Gastrocnemius medialis (tissue), 4 donors: Measurements from ENCODE around the gene GRAMD2B. TPM values are rescaled to one million over a fixed set of nuclear protein-coding genes. Genes with fewer than 3 reads are reported as not detected.

Experiments
- ATAC-seq, 2 donors: fragments of 150-250 bp; one replicate each; pipeline ENCODE4 v1.9.1; 2016
- DNase-seq, 2 donors: peaks; one replicate each; pipeline ENCODE4 v3.0.0-alpha.2; 2019
- H3K27ac ChIP-seq, 4 donors: fragments of 200-600 bp; sonication (generic); 1 replicate in 1 of 4; 2 replicates in 3 of 4; pipeline ENCODE4 v1.5.1; 2016 to 2018; ENCODE audit warnings: mild to moderate bottlenecking in 2 of 4, moderate library complexity in 1 of 4
- H3K27me3 ChIP-seq, 3 donors: fragments of 200-600 bp; sonication (generic) in 2 of 3; 1 replicate in 1 of 3; 2 replicates in 2 of 3; pipeline versions ENCODE4 v1.5.1 to v1.6.0; 2016 to 2019; ENCODE audit warnings: mild to moderate bottlenecking in 1 of 3, moderate library complexity in 1 of 3
- H3K36me3 ChIP-seq, 2 donors: fragments of 200-600 bp; sonication (generic) in 1 of 2; one replicate each; pipeline ENCODE4 v1.5.1; 2017 to 2018
- H3K4me1 ChIP-seq, 2 donors: fragments of 200-600 bp; sonication (generic) in 1 of 2; one replicate each; pipeline ENCODE4 v1.5.1; 2016 to 2017; ENCODE audit warnings: mild to moderate bottlenecking in 2 of 2
- H3K4me3 ChIP-seq, 4 donors: fragments of 200-600 bp; sonication (generic) in 3 of 4; 1 replicate in 1 of 4; 2 replicates in 3 of 4; pipeline ENCODE4 v1.5.1; 2016 to 2019; ENCODE audit warnings: mild to moderate bottlenecking in 2 of 4
- H3K9me3 ChIP-seq, 3 donors: fragments of 200-600 bp; sonication (generic) in 2 of 3; 1 replicate in 1 of 3; 2 replicates in 2 of 3; pipeline ENCODE4 v1.5.1; 2016 to 2019
- CTCF ChIP-seq, 5 experiments: fragments of 450-650 bp in 3 of 5; fragments of 200-600 bp in 2 of 5; sonication (generic) in 2 of 5; IDR thresholded peaks in 4 of 5; conservative IDR thresholded peaks in 1 of 5; 1 replicate in 4 of 5; 2 replicates in 1 of 5; pipeline ENCODE4 v1.5.1; 2016 to 2019; ENCODE audit warnings: antibody characterized with exemption in 5 of 5, mild to moderate bottlenecking in 3 of 5, moderate library complexity in 3 of 5
- POLR2A ChIP-seq, 2 donors: fragments of 450-650 bp; IDR thresholded peaks; one replicate each; pipeline ENCODE4 v1.6.1; 2017; ENCODE audit warnings: antibody characterized with exemption in 2 of 2, mild to moderate bottlenecking in 2 of 2, moderate library complexity in 2 of 2
- in situ Hi-C, 4 donors: fragments of 200-750 bp; cut with MboI; loops; one replicate each; pipeline versions ENCODE4 v1.15.0 to v1.8.0; 2017; ENCODE audit warnings: low sequenced_read_pairs in 4 of 4
- intact Hi-C: fragments of 100-400 bp; cut with DNase I; formaldehyde crosslinking; loops from one replicate; pipeline ENCODE4 v1.15.1; 2023; ENCODE audit warnings: low total_unique reads
- total RNA-seq, 4 donors: library from RNA; depleted of rRNA; stranded (reverse); fragments of >200 nt; gene quantifications; one replicate each; pipeline versions ENCODE4 v1.1.0 to v1.2.3, GENCODE V29; 2016

GRAMD2B gene
- total RNA-seq, 4 donors from 2014 or later, result 4.6 to 10.4 (median 8.9) TPM

DNA sequence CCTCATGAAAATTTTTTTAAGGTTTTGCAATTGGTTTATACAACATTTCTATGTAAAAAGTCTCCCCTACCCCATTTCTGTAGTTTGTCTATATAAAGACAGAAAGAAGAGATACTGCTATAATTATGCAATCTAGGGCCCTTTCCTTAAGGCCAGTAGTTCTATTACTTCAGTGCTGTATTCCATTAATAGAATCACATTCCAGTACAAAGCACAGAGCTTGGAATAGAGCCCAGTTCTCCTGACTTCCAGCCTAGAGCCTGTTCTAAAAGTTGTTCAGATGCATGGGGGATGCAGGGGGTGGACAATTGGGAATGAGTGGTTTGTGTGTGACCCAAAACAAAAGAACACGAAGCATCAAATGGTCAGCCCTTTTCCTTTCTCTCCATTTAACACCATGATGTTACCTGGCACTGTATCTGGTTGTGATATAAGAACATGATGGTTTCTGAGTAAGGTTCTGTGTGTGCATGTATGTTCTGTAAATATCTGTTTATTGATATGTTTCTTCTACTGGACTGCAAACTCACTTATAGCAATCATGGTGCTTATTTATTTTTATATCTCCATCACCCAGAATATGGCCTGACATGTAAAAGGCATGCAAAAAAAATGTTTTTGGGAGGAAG is 8.2 kb upstream of the GRAMD2B start:
- no peaks in the 10 kb centered on the region for H3K27me3 ChIP-seq
- H3K4me1 ChIP-seq, result peaks cover 15 to 35% of the 10 kb centered on the region in 2 donors
- TF ChIP-seq POLR2A (IDR thresholded peaks at IDR 0.05) (no peak), CTCF (IDR thresholded peaks at IDR 0.05 in 4 of 5, conservative IDR thresholded peaks at IDR 0.05 in 1 of 5) (no peak)
- no peaks in the 10 kb centered on the region for H3K9me3 ChIP-seq
- in situ Hi-C loops, result no loop called here
- intact Hi-C loops, result loop anchor here (10.0 kb wide), 1 partner anchor 50 kb away; no protein-coding TSS in a partner anchor
- no peak overlapping the region for H3K4me3 ChIP-seq
- DNase-seq, result peak; percentile 33 to 35
- ATAC-seq, result peak; percentile 100
- peak overlapping the region; percentile 16 to 73 (median 64) for H3K27ac ChIP-seq
- H3K36me3 ChIP-seq, result no peaks in the 10 kb centered on the region

DNA sequence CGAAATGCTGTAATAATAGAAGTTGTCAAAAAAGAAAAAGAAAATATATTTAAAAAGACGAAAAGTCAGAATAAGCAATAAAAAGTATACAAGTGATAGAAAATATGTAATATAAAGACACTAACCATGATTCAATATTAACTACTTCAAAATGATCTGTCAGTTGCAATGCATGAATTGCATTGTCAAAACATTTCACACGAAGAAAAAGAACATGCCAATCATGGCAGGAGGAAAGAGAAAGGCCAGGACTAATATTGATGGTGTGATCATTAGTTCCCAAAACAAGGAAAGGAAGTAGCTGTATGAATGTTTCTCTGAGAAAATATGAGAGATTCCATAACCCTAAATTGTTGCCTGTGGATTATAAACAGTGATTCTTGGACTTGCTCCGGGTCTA is 7.4 kb upstream of the GRAMD2B start:
- Histone ChIP-seq H3K27ac (peak overlapping the region in 3 of 4 donors; percentile 60 to 73 (median 68)), H3K27me3 (no peaks in the 10 kb centered on the region), H3K4me1 (peaks cover 15 to 35% of the 10 kb centered on the region in 2 donors), H3K4me3 (no peak overlapping the region), H3K36me3 (no peaks in the 10 kb centered on the region), H3K9me3 (no peaks in the 10 kb centered on the region)
- intact Hi-C loops, result loop anchor here (10.0 kb wide), 1 partner anchor 51 kb away; no protein-coding TSS in a partner anchor
- TF ChIP-seq CTCF (IDR thresholded peaks at IDR 0.05 in 4 of 5, conservative IDR thresholded peaks at IDR 0.05 in 1 of 5) (no peak), POLR2A (IDR thresholded peaks at IDR 0.05) (no peak)
- ATAC-seq (no peak), DNase-seq (no peak)
- in situ Hi-C loops, result no loop called here

DNA sequence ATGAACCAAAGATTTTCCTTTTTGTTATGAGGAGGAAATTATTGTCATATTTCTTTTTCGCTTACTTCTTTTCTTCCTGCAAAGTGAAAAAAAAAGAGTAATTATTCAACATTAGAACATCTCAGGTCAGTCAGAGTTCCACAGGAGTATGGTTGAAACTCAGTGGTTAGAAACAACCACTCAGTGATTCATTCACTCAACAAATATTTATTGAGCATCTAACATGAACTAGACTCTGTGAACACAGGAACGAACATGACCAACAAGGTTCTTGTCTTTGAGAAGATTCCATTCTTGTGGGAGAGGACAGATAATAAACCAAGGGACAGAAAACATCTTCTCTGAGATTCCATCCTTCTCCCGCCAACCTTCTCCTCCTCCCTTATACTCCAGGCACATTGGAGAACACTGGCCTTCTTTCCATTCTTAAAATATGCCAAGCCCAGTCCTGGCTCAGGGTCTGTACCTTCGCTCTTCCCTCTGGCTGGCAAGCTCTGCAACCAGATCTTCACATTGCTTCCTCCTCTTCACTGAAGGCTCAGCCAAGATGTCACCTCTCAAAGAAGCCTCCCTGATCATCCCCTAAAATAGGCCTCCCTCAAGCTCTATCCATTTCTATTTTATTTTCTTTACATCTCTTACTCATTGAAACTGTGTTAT is 6.8 kb upstream of the GRAMD2B start:
- peak overlapping the region in 3 of 4 donors; percentile 60 to 73 (median 68) for H3K27ac ChIP-seq
- intact Hi-C loops, result loop anchor here (10.0 kb wide), 1 partner anchor 52 kb away; no protein-coding TSS in a partner anchor
- in situ Hi-C loops, result no loop called here
- DNase-seq (no peak), ATAC-seq (no peak)
- H3K9me3 ChIP-seq, result no peaks in the 10 kb centered on the region
- TF ChIP-seq CTCF (IDR thresholded peaks at IDR 0.05 in 4 of 5, conservative IDR thresholded peaks at IDR 0.05 in 1 of 5), result no peak
- no peak for TF ChIP-seq POLR2A (IDR thresholded peaks at IDR 0.05)
- no peak overlapping the region for H3K4me3 ChIP-seq
- no peaks in the 10 kb centered on the region for H3K36me3 ChIP-seq
- H3K27me3 ChIP-seq, result no peaks in the 10 kb centered on the region
- peaks cover 15 to 35% of the 10 kb centered on the region in 2 donors for H3K4me1 ChIP-seq

DNA sequence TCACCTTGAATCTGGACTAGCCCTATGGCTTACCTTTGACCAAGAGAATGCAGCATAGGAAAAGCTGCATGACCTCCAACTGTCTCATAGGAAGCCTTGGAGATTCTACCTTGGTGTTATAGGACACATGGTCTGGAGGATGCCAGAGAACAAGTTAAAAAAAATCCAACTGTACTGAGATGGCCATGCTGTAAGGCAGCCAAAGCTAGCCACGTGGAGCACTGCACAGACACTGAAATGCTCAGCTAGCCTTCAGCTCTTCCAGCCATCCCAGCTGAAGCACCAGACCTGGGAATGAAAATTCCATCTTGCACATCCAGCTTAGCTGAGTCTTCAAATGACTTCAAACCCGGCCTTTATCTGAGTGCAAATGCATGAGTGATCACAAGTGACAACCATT is 6.0 kb upstream of the GRAMD2B start:
- peak; percentile 44 to 47 for ATAC-seq
- DNase-seq, result no peak
- intact Hi-C loops (loop anchor here (10.0 kb wide), 1 partner anchor 52 kb away; no protein-coding TSS in a partner anchor), in situ Hi-C loops (no loop called here)
- H3K27me3 ChIP-seq, result no peaks in the 10 kb centered on the region
- TF ChIP-seq POLR2A (IDR thresholded peaks at IDR 0.05), result no peak
- H3K9me3 ChIP-seq, result no peaks in the 10 kb centered on the region
- H3K4me1 ChIP-seq, result peaks cover 15 to 35% of the 10 kb centered on the region in 2 donors
- peak overlapping the region in 1 of 4 donors; percentile 73 for H3K27ac ChIP-seq
- H3K4me3 ChIP-seq, result no peak overlapping the region
- H3K36me3 ChIP-seq, result no peaks in the 10 kb centered on the region

GRCh38 chr5:126419102-126419501 is 4.1 kb upstream of the GRAMD2B start:
- peaks cover 12 to 32% of the 10 kb centered on the region in 2 donors for H3K4me1 ChIP-seq
- DNase-seq (no peak), ATAC-seq (no peak)
- intact Hi-C loops, result loop anchor here (10.0 kb wide), 1 partner anchor 54 kb away; no protein-coding TSS in a partner anchor
- H3K9me3 ChIP-seq, result no peaks in the 10 kb centered on the region
- in situ Hi-C loops, result no loop called here
- H3K27ac ChIP-seq, result no peak overlapping the region
- no peaks in the 10 kb centered on the region for H3K27me3 ChIP-seq
- no peak overlapping the region for H3K4me3 ChIP-seq
- no peaks in the 10 kb centered on the region for H3K36me3 ChIP-seq
- TF ChIP-seq CTCF (IDR thresholded peaks at IDR 0.05 in 4 of 5, conservative IDR thresholded peaks at IDR 0.05 in 1 of 5), result no peak
- TF ChIP-seq POLR2A (IDR thresholded peaks at IDR 0.05), result no peak
